LNCaP clone FGC (cell line): ENCODE measurements around the gene IFT122.

Experiments used
- DNase-seq: peaks from one replicate; pipeline ENCODE4 v3.0.0-alpha.2; 2011; ENCODE audit warnings: low read depth
- H3K4me3 ChIP-seq: 2 replicates; pipeline ENCODE4 v1.5.1; 2011; ENCODE audit warnings: mild to moderate bottlenecking, low read depth, low read length, control low read depth
- CTCF ChIP-seq: IDR thresholded peaks from 2 replicates; pipeline ENCODE4 v1.5.1; 2012; ENCODE audit warnings: mild to moderate bottlenecking; ENCODE audit not compliant: control insufficient read depth, insufficient read depth; ENCODE audit errors: extremely low read depth

The IFT122 gene

GRCh38 chr3:129440618-129441190 lies 680 bp downstream of the IFT122 start:
- peak overlapping the region; percentile 89 for H3K4me3 ChIP-seq
- no peak for TF ChIP-seq CTCF
- no peak for DNase-seq

- H3K4me3 ChIP-seq = peak overlapping the region; percentile 89
- TF ChIP-seq CTCF = no peak
- DNase-seq = no peak
These were observed 1.2 kb downstream of the IFT122 start for GRCh38 chr3:129441215-129441614.

GRCh38 chr3:129441782-129442181 lies 1.8 kb downstream of the IFT122 start:
- no peak overlapping the region for H3K4me3 ChIP-seq
- DNase-seq = no peak
- no peak for TF ChIP-seq CTCF

- TF ChIP-seq CTCF = no peak
- DNase-seq = no peak
- no peak overlapping the region for H3K4me3 ChIP-seq
These were observed 2.5 kb downstream of the IFT122 start for GRCh38 chr3:129442486-129442885.

GRCh38 chr3:129442947-129443346 lies 2.9 kb downstream of the IFT122 start:
- no peak for TF ChIP-seq CTCF
- no peak for DNase-seq
- H3K4me3 ChIP-seq = no peak overlapping the region

- TF ChIP-seq CTCF = no peak
- no peak overlapping the region for H3K4me3 ChIP-seq
- DNase-seq = no peak
These were observed 5.4 kb downstream of the IFT122 start for GRCh38 chr3:129445471-129445870.

- no peak for DNase-seq
- H3K4me3 ChIP-seq = no peak overlapping the region
These were observed 6.9 kb downstream of the IFT122 start for GRCh38 chr3:129446926-129447325.

More at GRCh38 chr3:129446926-129447325, 6.9 kb downstream of the IFT122 start:
- no peak for TF ChIP-seq CTCF
